Gastrocnemius medialis (tissue), 4 donors: Measurements from ENCODE around the gene WNT8B. TPM values are rescaled to one million over a fixed set of nuclear protein-coding genes. Genes with fewer than 3 reads are reported as not detected.

Experiments used
- ATAC-seq, 2 donors: fragments of 150-250 bp; one replicate each; pipeline ENCODE4 v1.9.1; 2016
- DNase-seq, 2 donors: peaks; one replicate each; pipeline ENCODE4 v3.0.0-alpha.2; 2019
- H3K27ac ChIP-seq, 4 donors: fragments of 200-600 bp; sonication (generic); 1 replicate in 1 of 4; 2 replicates in 3 of 4; pipeline ENCODE4 v1.5.1; 2016 to 2018; ENCODE audit warnings: mild to moderate bottlenecking in 2 of 4, moderate library complexity in 1 of 4
- H3K27me3 ChIP-seq, 3 donors: fragments of 200-600 bp; sonication (generic) in 2 of 3; 1 replicate in 1 of 3; 2 replicates in 2 of 3; pipeline versions ENCODE4 v1.5.1 to v1.6.0; 2016 to 2019; ENCODE audit warnings: mild to moderate bottlenecking in 1 of 3, moderate library complexity in 1 of 3
- H3K36me3 ChIP-seq, 2 donors: fragments of 200-600 bp; sonication (generic) in 1 of 2; one replicate each; pipeline ENCODE4 v1.5.1; 2017 to 2018
- H3K4me1 ChIP-seq, 2 donors: fragments of 200-600 bp; sonication (generic) in 1 of 2; one replicate each; pipeline ENCODE4 v1.5.1; 2016 to 2017; ENCODE audit warnings: mild to moderate bottlenecking in 2 of 2
- H3K4me3 ChIP-seq, 4 donors: fragments of 200-600 bp; sonication (generic) in 3 of 4; 1 replicate in 1 of 4; 2 replicates in 3 of 4; pipeline ENCODE4 v1.5.1; 2016 to 2019; ENCODE audit warnings: mild to moderate bottlenecking in 2 of 4
- H3K9me3 ChIP-seq, 3 donors: fragments of 200-600 bp; sonication (generic) in 2 of 3; 1 replicate in 1 of 3; 2 replicates in 2 of 3; pipeline ENCODE4 v1.5.1; 2016 to 2019
- CTCF ChIP-seq, 5 experiments: fragments of 450-650 bp in 3 of 5; fragments of 200-600 bp in 2 of 5; sonication (generic) in 2 of 5; IDR thresholded peaks in 4 of 5; conservative IDR thresholded peaks in 1 of 5; 1 replicate in 4 of 5; 2 replicates in 1 of 5; pipeline ENCODE4 v1.5.1; 2016 to 2019; ENCODE audit warnings: antibody characterized with exemption in 5 of 5, mild to moderate bottlenecking in 3 of 5, moderate library complexity in 3 of 5
- POLR2A ChIP-seq, 2 donors: fragments of 450-650 bp; IDR thresholded peaks; one replicate each; pipeline ENCODE4 v1.6.1; 2017; ENCODE audit warnings: antibody characterized with exemption in 2 of 2, mild to moderate bottlenecking in 2 of 2, moderate library complexity in 2 of 2
- in situ Hi-C, 4 donors: fragments of 200-750 bp; cut with MboI; loops; one replicate each; pipeline versions ENCODE4 v1.15.0 to v1.8.0; 2017; ENCODE audit warnings: low sequenced_read_pairs in 4 of 4
- intact Hi-C: fragments of 100-400 bp; cut with DNase I; formaldehyde crosslinking; loops from one replicate; pipeline ENCODE4 v1.15.1; 2023; ENCODE audit warnings: low total_unique reads
- total RNA-seq, 4 donors: library from RNA; depleted of rRNA; stranded (reverse); fragments of >200 nt; gene quantifications; one replicate each; pipeline versions ENCODE4 v1.1.0 to v1.2.3, GENCODE V29; 2016

The WNT8B gene
- total RNA-seq, 4 donors from 2014 or later, result not detected

- TF ChIP-seq CTCF (IDR thresholded peaks at IDR 0.05 in 4 of 5, conservative IDR thresholded peaks at IDR 0.05 in 1 of 5) (no peak), POLR2A (IDR thresholded peaks at IDR 0.05) (no peak)
- ATAC-seq (no peak), DNase-seq (no peak)
- Histone ChIP-seq H3K27me3 (no peaks in the 10 kb centered on the region), H3K27ac (peak overlapping the region in 3 of 4 donors; percentile 65 to 82 (median 65)), H3K36me3 (no peaks in the 10 kb centered on the region), H3K4me1 (peaks cover 27 to 31% of the 10 kb centered on the region in 2 donors), H3K4me3 (no peak overlapping the region), H3K9me3 (no peaks in the 10 kb centered on the region)
- intact Hi-C loops (loop anchor here (2.0 to 5.0 kb wide), 2 partner anchors 143 to 175 kb away; no protein-coding TSS in a partner anchor), in situ Hi-C loops (loop anchor here (5.0 to 25.0 kb wide), 4 partner anchors 78 to 178 kb away; partner anchors contain the start of genes SCD (in 3 of the 4) and PKD2L1 (in 1 of the 4))
These were observed 52.8 kb downstream of the WNT8B start for GRCh38 chr10:100515612-100516011.

- in situ Hi-C loops, result loop anchor here (5.0 to 25.0 kb wide), 4 partner anchors 80 to 180 kb away; partner anchors contain the start of genes SCD (in 3 of the 4) and PKD2L1 (in 1 of the 4)
- Histone ChIP-seq H3K4me3 (no peak overlapping the region), H3K9me3 (no peaks in the 10 kb centered on the region), H3K27me3 (no peaks in the 10 kb centered on the region), H3K4me1 (peaks cover 27 to 31% of the 10 kb centered on the region in 2 donors), H3K36me3 (no peaks in the 10 kb centered on the region), H3K27ac (peak overlapping the region; percentile 65 to 82 (median 80))
- TF ChIP-seq POLR2A (IDR thresholded peaks at IDR 0.05) (no peak), CTCF (IDR thresholded peaks at IDR 0.05 in 4 of 5, conservative IDR thresholded peaks at IDR 0.05 in 1 of 5) (peak; percentile 31 to 51 (median 44))
- intact Hi-C loops, result loop anchor here (2.0 to 5.0 kb wide), 2 partner anchors 145 to 176 kb away; no protein-coding TSS in a partner anchor
- ATAC-seq (peak; percentile 82 to 87), DNase-seq (peak; percentile 75 to 88)
These were observed 54.0 kb downstream of the WNT8B start for GRCh38 chr10:100516847-100517246.

GRCh38 chr10:100518761-100519241, 56.0 kb downstream of the WNT8B start:
- peak; percentile 55 to 80 (median 70) for TF ChIP-seq CTCF (IDR thresholded peaks at IDR 0.05 in 4 of 5, conservative IDR thresholded peaks at IDR 0.05 in 1 of 5)
- TF ChIP-seq POLR2A (IDR thresholded peaks at IDR 0.05), result no peak
- Histone ChIP-seq H3K9me3 (no peaks in the 10 kb centered on the region), H3K36me3 (peaks cover 0 to 12% of the 10 kb centered on the region in 2 donors), H3K4me3 (peak overlapping the region; percentile 59 to 70 (median 67)), H3K4me1 (peaks cover 27 to 31% of the 10 kb centered on the region in 2 donors), H3K27me3 (no peaks in the 10 kb centered on the region), H3K27ac (peak overlapping the region; percentile 69 to 82 (median 79))
- intact Hi-C loops (loop anchor here (1.0 to 5.0 kb wide), 3 partner anchors 36 to 146 kb away; no protein-coding TSS in a partner anchor), in situ Hi-C loops (loop anchor here (5.0 to 25.0 kb wide), 4 partner anchors 82 to 182 kb away; partner anchors contain the start of genes SCD (in 3 of the 4) and PKD2L1 (in 1 of the 4))
- peak; percentile 55 to 71 for DNase-seq
- peak; percentile 69 to 75 for ATAC-seq

GRCh38 chr10:100519311-100520051, 56.7 kb downstream of the WNT8B start, which contains the start of gene SEC31B:
TSS of gene SEC31B (minus strand) at chr10:100519861. CDS start at chr10:100516952, 2,909 bp downstream.
- Histone ChIP-seq H3K4me3 (peak within 1 kb of the TSS; percentile 59 to 70 (median 67)), H3K9me3 (no peaks in the 10 kb centered on the region), H3K36me3 (peaks cover 0 to 18% of the 10 kb centered on the region in 2 donors), H3K27me3 (no peaks in the 10 kb centered on the region), H3K27ac (peak within 1 kb of the TSS; percentile 69 to 82 (median 79)), H3K4me1 (peaks cover 27 to 31% of the 10 kb centered on the region in 2 donors)
- in situ Hi-C loops, result loop anchor here (5.0 to 25.0 kb wide), 4 partner anchors 82 to 182 kb away; partner anchors contain the start of genes SCD (in 3 of the 4) and PKD2L1 (in 1 of the 4)
- peak; percentile 44 to 67 for DNase-seq
- peak; percentile 39 to 46 for ATAC-seq
- TF ChIP-seq CTCF (IDR thresholded peaks at IDR 0.05 in 4 of 5, conservative IDR thresholded peaks at IDR 0.05 in 1 of 5) (no peak), POLR2A (IDR thresholded peaks at IDR 0.05) (peak; percentile 56)
- intact Hi-C loops, result loop anchor here (5.0 kb wide), 1 partner anchor 147 kb away; no protein-coding TSS in a partner anchor
